WERI-Rb-1 (cell line): Measurements from ENCODE around the gene ARMC8.
A peak's percentile ranks its signal among the peaks of the same experiment; 100 is the strongest.

Experiments
- DNase-seq: peaks from one replicate; pipeline ENCODE4 v3.0.0-alpha.2; 2020
- H3K27ac ChIP-seq: fragments of 250-450 bp; sonication (Bioruptor Pico); 2 replicates; pipeline ENCODE4 v1.5.1; 2020; ENCODE audit warnings: mild to moderate bottlenecking, moderate library complexity
- H3K27me3 ChIP-seq: fragments of 250-450 bp; sonication (Bioruptor Pico); 2 replicates; pipeline ENCODE4 v1.5.1; 2021; ENCODE audit warnings: mild to moderate bottlenecking, low read depth, moderate library complexity; ENCODE audit not compliant: insufficient read depth, severe bottlenecking
- H3K36me3 ChIP-seq: fragments of 250-450 bp; sonication (Bioruptor Pico); 2 replicates; pipeline ENCODE4 v1.5.1; 2020; ENCODE audit warnings: mild to moderate bottlenecking, moderate library complexity
- H3K4me3 ChIP-seq: 2 replicates; pipeline ENCODE4 v1.5.1; 2011; ENCODE audit warnings: low read depth, mild to moderate bottlenecking, control low read depth, low read length
- H3K9me3 ChIP-seq: fragments of 250-450 bp; sonication (Bioruptor Pico); 2 replicates; pipeline ENCODE4 v1.5.1; 2021; ENCODE audit warnings: mild to moderate bottlenecking, moderate library complexity; ENCODE audit not compliant: severe bottlenecking
- CTCF ChIP-seq: IDR thresholded peaks from 2 replicates; pipeline ENCODE4 v1.5.1; 2011; ENCODE audit warnings: low read depth, mild to moderate bottlenecking, control low read depth, inconsistent platforms, low read length

Gene ARMC8

GRCh38 chr3:138332472-138333073, 145.5 kb downstream of the ARMC8 start:
- H3K27ac ChIP-seq, result no peak overlapping the region
- H3K27me3 ChIP-seq, result no peaks in the 10 kb centered on the region
- TF ChIP-seq CTCF, result peak; percentile 43
- H3K36me3 ChIP-seq, result no peaks in the 10 kb centered on the region
- no peaks in the 10 kb centered on the region for H3K9me3 ChIP-seq
- no peak overlapping the region for H3K4me3 ChIP-seq
- DNase-seq, result no peak

- no peak overlapping the region for H3K27ac ChIP-seq
- H3K36me3 ChIP-seq, result no peaks in the 10 kb centered on the region
- H3K27me3 ChIP-seq, result no peaks in the 10 kb centered on the region
- TF ChIP-seq CTCF, result no peak
- DNase-seq, result no peak
- H3K9me3 ChIP-seq, result no peaks in the 10 kb centered on the region
- H3K4me3 ChIP-seq, result no peak overlapping the region
Observed at GRCh38 chr3:138334608-138335007, 147.5 kb downstream of the ARMC8 start.

GRCh38 chr3:138336454-138336999, 149.4 kb downstream of the ARMC8 start:
- no peak for TF ChIP-seq CTCF
- DNase-seq, result no peak
- Histone ChIP-seq H3K36me3 (no peaks in the 10 kb centered on the region), H3K9me3 (no peaks in the 10 kb centered on the region), H3K27me3 (no peaks in the 10 kb centered on the region), H3K27ac (no peak overlapping the region), H3K4me3 (no peak overlapping the region)

DNA sequence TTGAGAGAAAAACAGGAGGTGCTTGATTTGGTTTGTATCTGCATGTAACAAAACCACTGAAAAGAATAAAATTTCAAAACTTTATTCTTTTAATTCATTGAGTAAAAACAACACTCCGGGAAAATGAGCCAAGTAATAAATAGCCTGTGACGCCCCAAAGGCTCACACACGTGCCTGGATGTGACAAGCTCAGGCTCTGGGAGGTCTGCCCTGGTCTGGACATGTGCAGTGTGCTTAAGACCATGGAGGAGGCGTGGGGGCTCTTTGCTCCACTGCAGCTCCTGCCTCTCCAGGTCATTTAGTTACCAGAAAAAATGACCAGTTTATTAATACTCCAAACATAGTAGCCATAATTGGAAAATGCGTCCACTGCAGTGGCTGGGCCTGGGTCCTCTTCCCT, 151.1 kb downstream of the ARMC8 start:
- no peaks in the 10 kb centered on the region for H3K27me3 ChIP-seq
- no peak overlapping the region for H3K27ac ChIP-seq
- H3K9me3 ChIP-seq, result no peaks in the 10 kb centered on the region
- no peak for DNase-seq
- no peak overlapping the region for H3K4me3 ChIP-seq
- no peak for TF ChIP-seq CTCF
- H3K36me3 ChIP-seq, result no peaks in the 10 kb centered on the region

GRCh38 chr3:138338811-138339210, 151.7 kb downstream of the ARMC8 start:
- no peak for TF ChIP-seq CTCF
- Histone ChIP-seq H3K27ac (peak overlapping the region; percentile 55; the same call in 1 of the 2 replicates), H3K9me3 (no peaks in the 10 kb centered on the region), H3K4me3 (no peak overlapping the region), H3K36me3 (no peaks in the 10 kb centered on the region), H3K27me3 (no peaks in the 10 kb centered on the region)
- peak; percentile 60 for DNase-seq

DNA sequence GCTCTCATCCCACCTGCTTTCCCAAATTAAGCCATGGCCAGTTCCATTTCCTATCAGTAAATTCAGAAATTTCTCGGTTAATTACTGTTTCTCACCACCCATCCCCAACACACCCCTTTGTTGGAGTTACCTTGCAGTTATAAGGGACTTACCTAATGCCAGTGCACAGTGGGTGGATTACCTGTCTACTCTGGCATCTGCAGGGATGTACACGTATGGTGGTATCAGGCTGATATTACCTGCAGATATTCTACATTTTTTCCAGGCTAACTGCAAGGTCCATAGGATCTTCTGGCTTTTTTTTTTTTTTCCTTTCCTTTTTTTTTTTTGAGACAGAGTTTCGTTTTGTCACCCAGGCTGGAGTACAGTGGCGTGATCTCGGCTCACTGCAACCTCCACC, 153.4 kb downstream of the ARMC8 start:
- Histone ChIP-seq H3K36me3 (no peaks in the 10 kb centered on the region), H3K27ac (no peak overlapping the region), H3K4me3 (no peak overlapping the region), H3K9me3 (no peaks in the 10 kb centered on the region), H3K27me3 (no peaks in the 10 kb centered on the region)
- DNase-seq, result no peak
- TF ChIP-seq CTCF, result no peak
